Stimulated activated CD8-positive, alpha-beta memory T cell treated with anti-CD3 and anti-CD28 coated beads, Interleukin-12 subunit alpha, Interleukin-12 subunit beta, amount 100 ng/mL, for 1 hour (primary cell): ENCODE data around the gene CELA3B.
"Not testable (repeated sequence)": the region's sequence is repeated elsewhere in the genome, so short reads cannot be mapped to it uniquely, and the experiment has no call there.

Source experiments
- DNase-seq: peaks from one replicate; pipeline ENCODE4 v3.0.0-alpha.2; 2020; ENCODE audit warnings: low read depth

Gene CELA3B

GRCh38 chr1:21976703-21977239, at the start of gene CELA3B:
CELA3B (plus strand) TSS chr1:21977022; CDS start chr1:21977040, 18 bp downstream.
- not testable (repeated sequence) for DNase-seq

- DNase-seq, result no peak
Observed at GRCh38 chr1:21927533-21928237, 49.1 kb upstream of the CELA3B start.

GRCh38 chr1:21930080-21930571, 46.7 kb upstream of the CELA3B start:
- DNase-seq, result no peak

- DNase-seq, result no peak
Observed at GRCh38 chr1:21930629-21931170, 46.1 kb upstream of the CELA3B start.

GRCh38 chr1:21931171-21932093, 45.4 kb upstream of the CELA3B start:
- DNase-seq, result no peak

- no peak for DNase-seq
Observed at GRCh38 chr1:21932127-21932526, 44.7 kb upstream of the CELA3B start.

GRCh38 chr1:21933397-21934248, 43.2 kb upstream of the CELA3B start:
- DNase-seq, result no peak

GRCh38 chr1:21935393-21935804, 41.4 kb upstream of the CELA3B start:
- DNase-seq, result no peak

GRCh38 chr1:21935891-21936365, 40.9 kb upstream of the CELA3B start:
- DNase-seq, result no peak

- no peak for DNase-seq
Observed at GRCh38 chr1:21936366-21937031, 40.3 kb upstream of the CELA3B start.

- no peak for DNase-seq
Observed at GRCh38 chr1:21937034-21937371, 39.8 kb upstream of the CELA3B start, which contains the start of gene HSPG2. HSPG2 (minus strand) TSS chr1:21937310; CDS start chr1:21937217, 93 bp downstream.

- peak; percentile 35 for DNase-seq
Observed at GRCh38 chr1:21937372-21938121, 39.3 kb upstream of the CELA3B start.

GRCh38 chr1:21938732-21939538, 37.9 kb upstream of the CELA3B start:
- no peak for DNase-seq

- DNase-seq, result no peak
Observed at GRCh38 chr1:21939650-21940374, 37.0 kb upstream of the CELA3B start.

GRCh38 chr1:21940492-21940891, 36.3 kb upstream of the CELA3B start:
- DNase-seq, result no peak

- DNase-seq, result no peak
Observed at GRCh38 chr1:21941370-21941769, 35.5 kb upstream of the CELA3B start.

- DNase-seq, result no peak
Observed at GRCh38 chr1:21942464-21942863, 34.4 kb upstream of the CELA3B start.

GRCh38 chr1:21942959-21943640, 33.7 kb upstream of the CELA3B start:
- DNase-seq, result not testable (repeated sequence)
